CD4-positive, alpha-beta T cell treated with Interleukin-2 at 100 ng/mL for 4 hours (primary cell): ENCODE results near the gene ZNF700.
"Not testable (repeated sequence)": the region's sequence is repeated elsewhere in the genome, so short reads cannot be mapped to it uniquely, and the experiment has no call there.

Experiments used
- DNase-seq: peaks from one replicate; pipeline ENCODE4 v3.0.0-alpha.2; 2020; ENCODE audit warnings: low spot score

ZNF700 gene

GRCh38 chr19:11924886-11925650, at the start of gene ZNF700:
TSS of gene ZNF700 (plus strand) at chr19:11925107. CDS start at chr19:11925211, 104 bp downstream.
- DNase-seq = peak; percentile 94

DNA sequence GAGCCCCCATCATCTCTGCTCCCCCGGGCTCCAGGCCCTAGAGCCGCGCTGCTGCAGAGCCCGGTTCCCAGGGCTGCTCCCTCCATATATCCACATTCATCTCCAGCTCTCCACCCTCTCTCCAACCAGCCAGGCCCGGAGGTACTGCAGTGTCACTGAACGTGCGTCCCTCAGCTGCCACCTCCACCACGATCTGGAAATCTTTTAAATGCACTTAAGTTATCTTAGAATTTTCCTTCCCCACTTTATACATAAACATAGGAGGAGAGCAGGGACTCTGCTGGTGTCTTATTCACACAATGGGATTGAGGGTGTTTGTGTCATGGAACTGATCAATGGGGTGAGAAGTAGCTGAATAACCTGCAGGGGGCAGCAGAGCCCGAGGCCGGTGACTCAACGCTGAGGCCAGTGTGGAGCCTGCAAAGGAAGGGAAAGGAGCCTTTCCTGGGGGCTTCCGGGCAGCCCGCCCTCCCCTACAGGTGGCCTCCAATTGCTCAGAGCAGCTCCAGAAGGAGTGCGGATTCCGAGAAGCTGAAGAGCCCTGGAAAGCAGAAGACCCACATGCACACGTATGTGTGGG, 45.1 kb upstream of the ZNF700 start:
- peak; percentile 37 for DNase-seq

- DNase-seq = no peak
Measured at GRCh38 chr19:11880598-11880997, 44.3 kb upstream of the ZNF700 start.

DNA sequence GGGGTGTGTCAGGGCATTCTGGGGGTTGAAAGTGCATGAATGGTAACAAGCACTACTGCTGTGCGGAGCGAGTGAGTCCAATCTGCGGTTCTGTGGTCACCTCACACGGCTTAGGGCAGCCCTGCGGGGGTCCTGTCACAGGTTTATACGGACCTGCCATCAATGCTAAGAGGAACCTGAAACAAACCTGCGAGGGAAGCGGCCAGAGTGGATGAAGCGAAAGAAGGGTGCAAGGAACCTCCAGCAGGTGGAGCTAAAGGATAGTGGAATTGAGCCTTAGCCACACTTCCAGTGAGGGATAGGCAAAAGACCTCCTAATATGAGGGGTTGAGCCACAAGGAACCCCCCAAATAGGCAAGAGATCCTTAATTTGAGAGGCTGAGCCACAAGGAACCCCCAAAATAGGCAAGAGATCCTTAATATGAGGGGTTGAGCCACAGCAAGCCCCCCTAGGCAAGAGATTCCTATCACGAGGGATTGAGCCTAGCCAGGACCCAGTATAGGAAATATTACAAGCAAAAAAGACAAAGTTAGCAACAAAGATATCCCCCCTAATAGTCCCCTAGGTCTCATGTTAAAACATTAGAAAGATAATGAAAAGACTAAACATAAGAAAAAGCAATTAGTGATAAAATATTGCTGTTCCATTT, 43.6 kb upstream of the ZNF700 start:
- peak; percentile 68 for DNase-seq

DNA sequence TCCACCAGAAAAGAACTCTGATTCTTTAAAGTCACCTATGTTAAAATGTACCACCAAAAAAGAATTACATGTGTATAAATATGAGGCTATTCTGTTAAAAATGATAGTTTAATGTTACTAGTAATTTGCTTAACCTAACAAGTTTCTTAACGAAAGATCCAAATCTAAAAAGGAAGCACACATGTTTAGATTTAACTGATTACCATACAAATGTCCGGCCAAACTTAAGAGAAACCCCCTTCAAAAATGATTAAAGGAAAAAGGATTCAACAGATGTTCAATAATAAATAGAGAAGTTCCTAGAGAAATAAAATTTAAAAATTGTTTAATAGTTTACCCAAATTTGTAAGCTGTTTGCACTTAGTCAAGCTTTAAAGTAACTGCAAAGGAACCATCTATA, 42.3 kb upstream of the ZNF700 start:
- no peak for DNase-seq

DNA sequence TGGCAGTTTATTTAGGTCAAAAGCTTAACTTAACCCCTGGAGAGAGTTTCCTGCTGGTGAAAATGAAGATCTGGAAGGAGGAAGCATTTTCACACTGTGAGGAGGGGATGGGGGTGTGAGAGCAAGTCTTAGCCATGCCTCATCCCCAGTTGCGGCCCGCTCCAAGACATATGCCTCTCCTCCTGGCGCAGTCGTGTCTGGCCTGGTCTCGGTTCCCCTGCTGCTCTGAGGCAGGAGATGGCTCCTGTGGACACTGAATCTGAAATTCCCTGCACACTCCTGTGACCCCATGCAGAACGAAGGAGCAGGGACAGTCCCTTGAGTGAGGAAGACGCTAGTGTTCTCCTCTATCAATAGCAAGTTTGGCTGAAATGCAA, 37.7 kb upstream of the ZNF700 start:
- no peak for DNase-seq

- peak; percentile 41 for DNase-seq
Measured at GRCh38 chr19:11887611-11888531, 37.0 kb upstream of the ZNF700 start, which contains the start of gene ZNF69. TSS of gene ZNF69 (plus strand) at chr19:11887782. CDS start at chr19:11887924, 142 bp downstream.

DNA sequence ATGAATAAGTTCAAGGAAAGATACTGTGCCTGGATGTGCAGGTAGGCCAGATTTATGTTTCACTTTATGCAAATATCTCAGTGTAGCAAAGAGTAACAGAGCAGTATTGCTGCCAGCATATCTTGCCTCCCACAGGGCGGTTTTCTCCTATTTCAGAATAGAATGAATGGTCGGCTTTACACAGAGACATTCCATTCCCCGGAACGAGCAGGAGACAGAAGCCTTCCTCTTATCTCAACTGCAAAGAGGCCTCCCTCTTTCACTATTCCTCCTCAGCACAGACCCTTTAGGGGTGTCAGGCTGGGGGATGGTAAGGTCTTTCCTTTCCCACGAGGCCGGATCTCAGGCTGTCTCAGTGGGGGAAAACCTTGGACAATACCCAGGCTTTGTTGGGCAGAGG, 35.0 kb upstream of the ZNF700 start:
- not testable (repeated sequence) for DNase-seq

GRCh38 chr19:11890634-11891033, 34.3 kb upstream of the ZNF700 start:
- DNase-seq = no peak

DNA sequence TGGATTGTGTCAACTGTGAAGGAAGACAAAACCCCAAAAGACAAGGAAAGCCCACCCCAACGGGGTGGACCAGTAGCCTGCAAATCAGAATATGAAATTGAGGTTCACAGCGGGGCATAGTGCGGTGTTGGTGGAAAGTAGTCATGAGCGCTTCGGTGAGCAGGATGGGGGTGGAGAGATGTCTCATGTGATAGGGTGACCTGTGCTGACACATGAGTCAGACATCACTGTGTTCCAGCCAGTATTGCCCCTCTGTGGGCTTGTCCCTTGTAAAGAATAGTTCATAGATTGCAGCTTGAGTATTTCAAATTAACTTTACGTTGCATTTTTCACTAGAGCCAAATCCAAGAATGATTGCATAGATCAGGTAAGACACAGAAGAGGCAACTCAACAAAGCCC, 30.1 kb upstream of the ZNF700 start:
- DNase-seq = no peak

DNA sequence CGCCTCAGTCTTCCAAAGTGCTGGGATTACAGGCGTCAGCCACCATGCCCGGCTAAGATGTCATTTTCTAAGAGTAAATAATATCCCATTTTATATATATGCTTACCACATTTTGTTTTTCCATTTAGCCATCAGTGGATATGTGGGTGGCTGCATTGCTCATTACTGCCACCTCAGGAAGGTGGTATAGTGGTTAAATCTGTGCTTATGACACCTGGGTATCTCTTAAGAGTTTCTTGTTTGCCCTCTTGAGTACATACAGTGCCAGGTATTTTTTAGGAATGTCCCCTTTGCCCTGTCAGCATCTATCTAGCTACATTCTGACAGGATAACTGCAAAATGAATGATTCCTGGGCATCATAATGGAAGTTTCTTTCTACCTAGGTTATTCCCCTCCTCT, 22.7 kb upstream of the ZNF700 start:
- DNase-seq = no peak

- DNase-seq = no peak
Measured at GRCh38 chr19:11905928-11906327, 19.0 kb upstream of the ZNF700 start.

DNA sequence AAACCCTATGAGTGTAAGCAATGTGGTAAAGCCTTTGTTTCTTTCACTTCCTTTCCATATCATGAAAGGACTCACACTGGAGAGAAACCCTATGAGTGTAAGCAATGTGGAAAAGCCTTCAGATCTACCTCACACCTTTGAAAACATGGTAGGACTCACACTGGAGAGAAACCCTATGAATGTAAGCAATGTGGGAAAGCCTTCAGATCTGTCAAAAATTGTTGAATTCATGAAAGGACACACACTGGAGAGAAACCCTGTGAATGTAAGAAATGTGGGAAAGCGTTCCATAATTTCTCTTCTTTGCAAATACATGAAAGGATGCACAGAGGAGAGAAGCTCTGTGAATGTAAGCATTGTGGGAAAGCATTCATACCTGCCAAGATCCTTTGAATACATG, 13.0 kb upstream of the ZNF700 start:
- DNase-seq = not testable (repeated sequence)

DNA sequence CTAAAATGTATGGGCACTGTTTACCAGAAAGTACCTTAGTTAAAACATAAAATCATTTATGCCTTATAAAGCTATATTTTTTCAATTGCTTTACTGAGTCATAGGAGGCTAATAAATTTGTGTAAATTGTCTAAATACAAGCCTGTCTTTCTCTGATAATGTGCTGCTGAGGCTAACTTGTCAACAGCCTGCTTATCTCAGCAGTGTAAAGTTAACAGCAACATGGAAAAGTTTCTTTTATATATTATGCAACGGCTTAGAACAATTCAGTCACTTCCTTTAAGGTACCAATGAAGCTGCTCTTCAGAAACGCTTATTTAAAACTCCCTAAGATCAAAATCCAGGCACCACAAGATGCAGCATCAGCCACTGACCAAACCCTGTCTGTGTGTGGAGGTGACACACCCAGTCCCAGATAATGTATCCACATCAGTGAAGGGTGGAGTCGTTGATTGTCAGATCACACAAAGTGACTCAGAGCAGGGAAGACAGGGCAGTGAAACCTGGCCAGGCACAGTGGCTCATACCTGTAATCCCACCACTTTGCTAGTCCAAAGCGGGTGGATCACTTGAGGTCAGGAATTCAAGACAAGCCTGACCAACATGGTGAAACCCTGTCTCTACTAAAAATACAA, 10.4 kb upstream of the ZNF700 start:
- DNase-seq = not testable (repeated sequence)

DNA sequence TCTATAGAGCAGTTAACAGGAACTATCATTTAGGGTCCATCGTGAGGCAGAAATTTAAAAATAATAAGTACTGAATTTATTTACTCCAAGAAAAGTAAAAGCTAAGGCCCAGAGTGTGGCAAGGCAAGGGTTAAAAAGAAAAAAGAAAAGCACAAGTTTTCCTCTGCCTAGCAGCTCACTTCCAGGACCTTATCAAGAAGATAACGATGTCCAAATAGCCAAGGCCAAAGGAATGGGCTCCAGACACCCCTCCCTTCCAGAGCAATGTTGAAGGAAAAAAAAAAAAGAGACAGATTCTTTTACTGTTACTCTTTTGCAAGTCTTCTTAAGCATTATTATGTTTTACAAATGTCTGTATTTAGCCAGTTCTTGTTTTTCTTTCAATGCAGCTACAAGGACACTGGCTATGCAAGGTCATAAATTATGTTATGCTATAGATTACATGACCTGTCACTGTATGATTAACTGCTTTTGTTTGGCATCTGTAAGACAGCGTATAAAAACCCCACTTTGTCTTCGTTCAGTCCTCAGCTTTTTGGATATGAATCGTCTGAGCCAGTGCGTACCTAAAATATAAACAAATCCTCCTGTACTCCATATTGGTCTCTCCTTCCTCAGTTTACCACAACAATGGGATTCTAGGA, 2.9 kb upstream of the ZNF700 start:
- DNase-seq = no peak

DNA sequence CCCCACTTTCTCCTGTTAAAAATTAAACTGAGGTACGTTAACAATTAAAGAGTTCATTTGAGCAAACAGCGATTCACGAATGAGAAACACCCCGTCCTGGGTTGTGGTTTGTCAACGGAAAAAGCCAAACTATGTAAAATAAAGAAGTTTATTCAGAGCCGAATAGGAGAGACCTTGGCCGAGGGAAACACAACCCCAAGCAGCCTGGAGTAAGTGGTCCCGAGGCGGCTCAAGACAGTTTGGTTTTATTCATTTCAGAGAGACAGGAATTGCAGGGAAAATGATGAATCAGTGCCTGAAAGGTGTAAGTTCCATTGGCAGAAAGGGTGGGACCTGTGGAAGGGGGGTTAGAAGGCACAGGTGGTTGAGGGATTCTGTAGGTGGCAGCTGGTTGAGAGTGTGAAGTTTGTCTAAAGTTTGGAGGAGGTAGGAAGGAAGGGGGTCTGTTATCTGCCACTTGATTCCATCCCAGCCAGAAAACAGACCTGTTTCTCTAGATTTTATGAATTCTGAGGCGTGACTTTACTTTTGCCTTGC, 812 bp downstream of the ZNF700 start:
- peak; percentile 7 for DNase-seq

DNA sequence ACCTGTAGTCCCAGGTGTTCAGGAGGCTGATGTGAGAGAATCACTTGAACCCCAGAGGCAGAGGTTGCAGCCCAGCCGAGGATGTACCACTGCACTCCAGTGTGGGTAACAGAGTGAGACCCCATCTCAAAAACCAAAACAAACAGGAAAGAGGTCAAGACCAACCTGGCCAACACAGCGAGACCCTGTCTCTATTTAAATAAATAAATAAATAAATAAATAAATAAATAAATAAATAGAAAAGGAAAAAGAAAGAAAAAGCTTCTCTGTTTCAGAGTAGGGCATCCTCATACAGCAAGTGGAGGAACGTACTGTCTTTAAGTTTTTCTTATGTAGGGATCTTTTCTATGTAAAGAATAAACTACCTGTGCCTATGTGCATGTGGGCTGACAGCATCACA, 2.3 kb downstream of the ZNF700 start:
- no peak for DNase-seq

DNA sequence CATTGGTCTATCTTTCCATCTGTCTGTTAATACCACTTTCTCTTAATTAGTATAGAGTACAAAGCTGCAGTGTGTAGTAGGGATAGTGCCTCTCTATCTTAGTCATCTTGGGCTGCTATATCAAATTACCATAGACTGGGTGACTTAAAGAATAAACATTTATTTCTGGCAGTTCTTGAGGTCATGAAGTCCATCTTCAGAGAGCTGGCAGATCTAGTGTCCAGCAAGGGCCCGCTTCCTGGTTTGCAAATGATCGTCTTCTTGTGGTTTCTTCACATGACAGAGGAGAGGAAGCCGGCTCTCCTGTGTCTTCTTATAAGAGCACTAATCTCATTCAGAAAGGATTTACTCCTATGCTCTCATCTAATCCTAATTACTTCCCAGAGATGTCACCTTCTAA, 6.1 kb downstream of the ZNF700 start:
- no peak for DNase-seq

DNA sequence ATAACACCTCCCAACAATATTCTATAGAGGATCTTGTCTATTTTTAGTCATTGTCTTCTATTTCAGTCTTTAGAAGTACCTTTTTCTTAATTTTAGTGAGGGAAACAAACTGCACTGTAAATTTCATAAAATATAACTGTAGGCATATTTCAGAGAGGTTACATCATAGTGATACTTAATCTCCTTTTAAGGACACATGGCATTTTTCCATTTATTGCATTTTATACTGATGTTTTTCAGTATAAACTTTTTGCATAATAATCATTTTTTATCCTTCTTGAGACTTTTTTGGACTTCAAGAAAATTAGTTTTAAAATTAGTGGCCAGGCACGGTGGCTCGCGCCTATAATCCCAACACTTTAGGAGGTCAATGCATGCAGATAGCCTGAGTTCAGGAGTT, 6.6 kb downstream of the ZNF700 start:
- no peak for DNase-seq

GRCh38 chr19:11935829-11936228, 10.9 kb downstream of the ZNF700 start:
- not testable (repeated sequence) for DNase-seq

DNA sequence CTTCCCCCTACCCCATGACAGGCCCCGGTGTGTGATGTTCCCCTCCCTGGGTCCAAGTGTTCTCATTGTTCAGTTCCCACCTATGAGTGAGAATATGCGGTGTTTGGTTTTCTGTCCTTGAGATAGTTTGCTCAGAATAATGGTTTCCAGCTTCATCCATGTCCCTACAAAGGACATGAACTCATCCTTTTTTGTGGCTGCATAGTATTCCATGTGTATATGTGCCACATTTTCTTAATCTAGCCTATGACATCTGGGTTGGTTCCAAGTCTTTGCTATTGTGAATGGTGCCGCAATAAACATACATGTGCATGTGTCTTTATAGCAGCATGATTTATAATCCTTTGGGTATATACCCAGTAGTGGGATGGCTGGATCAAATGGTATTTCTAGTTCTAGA, 13.5 kb downstream of the ZNF700 start:
- DNase-seq = not testable (repeated sequence)
